Measurements from ENCODE around the gene CFAP107.

DNA sequence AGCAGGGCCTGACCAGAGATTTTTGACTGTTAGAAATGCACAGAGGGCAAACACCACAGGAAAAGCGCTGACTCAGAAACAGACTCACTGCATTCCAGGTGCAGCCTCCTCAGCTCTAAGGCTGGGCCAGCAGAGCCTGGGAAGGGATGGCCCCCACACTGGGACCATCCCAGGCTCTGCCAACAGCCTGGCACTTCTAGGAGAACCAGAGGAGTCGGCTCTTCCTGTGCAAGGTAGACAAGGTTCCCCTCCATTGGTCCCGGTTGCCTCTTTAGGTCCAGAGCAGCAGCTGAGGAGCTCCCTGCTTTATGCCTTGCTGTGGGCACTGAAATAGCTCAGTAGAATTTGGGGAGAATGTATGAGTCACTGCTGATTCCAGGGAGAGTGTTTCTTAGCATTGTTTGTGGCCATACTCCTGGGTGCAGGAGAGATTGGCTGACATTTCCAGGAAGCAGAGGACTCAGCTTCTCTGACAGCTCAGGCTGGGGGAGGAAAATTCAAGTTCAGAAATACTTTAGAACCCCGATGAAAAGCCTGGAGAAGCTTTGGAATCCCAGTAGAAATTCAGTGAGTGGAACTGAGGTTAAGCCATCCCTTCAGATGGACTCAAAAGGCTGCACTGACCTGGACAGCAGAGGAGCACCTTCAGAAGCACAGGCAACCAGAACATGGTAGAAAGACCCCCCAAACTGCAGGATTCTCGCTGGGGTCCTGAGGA is 64.8 kb downstream of the CFAP107 start:
- TF ChIP-seq, protein P1, sequence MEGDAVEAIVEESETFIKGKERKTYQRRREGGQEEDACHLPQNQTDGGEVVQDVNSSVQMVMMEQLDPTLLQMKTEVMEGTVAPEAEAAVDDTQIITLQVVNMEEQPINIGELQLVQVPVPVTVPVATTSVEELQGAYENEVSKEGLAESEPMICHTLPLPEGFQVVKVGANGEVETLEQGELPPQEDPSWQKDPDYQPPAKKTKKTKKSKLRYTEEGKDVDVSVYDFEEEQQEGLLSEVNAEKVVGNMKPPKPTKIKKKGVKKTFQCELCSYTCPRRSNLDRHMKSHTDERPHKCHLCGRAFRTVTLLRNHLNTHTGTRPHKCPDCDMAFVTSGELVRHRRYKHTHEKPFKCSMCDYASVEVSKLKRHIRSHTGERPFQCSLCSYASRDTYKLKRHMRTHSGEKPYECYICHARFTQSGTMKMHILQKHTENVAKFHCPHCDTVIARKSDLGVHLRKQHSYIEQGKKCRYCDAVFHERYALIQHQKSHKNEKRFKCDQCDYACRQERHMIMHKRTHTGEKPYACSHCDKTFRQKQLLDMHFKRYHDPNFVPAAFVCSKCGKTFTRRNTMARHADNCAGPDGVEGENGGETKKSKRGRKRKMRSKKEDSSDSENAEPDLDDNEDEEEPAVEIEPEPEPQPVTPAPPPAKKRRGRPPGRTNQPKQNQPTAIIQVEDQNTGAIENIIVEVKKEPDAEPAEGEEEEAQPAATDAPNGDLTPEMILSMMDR (IDR thresholded peaks at IDR 0.05; ENCODE audit: low read depth, low read length), result no peak
- TF ChIP-seq, protein P2, sequence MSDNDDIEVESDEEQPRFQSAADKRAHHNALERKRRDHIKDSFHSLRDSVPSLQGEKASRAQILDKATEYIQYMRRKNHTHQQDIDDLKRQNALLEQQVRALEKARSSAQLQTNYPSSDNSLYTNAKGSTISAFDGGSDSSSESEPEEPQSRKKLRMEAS (IDR thresholded peaks at IDR 0.05; ENCODE audit: low read depth, low read length), result no peak
